Endothelial cell of umbilical vein (primary cell): ENCODE data around the gene GRB14. TPM values are rescaled to one million over a fixed set of nuclear protein-coding genes. Genes with fewer than 3 reads are reported as not detected.

ENCODE experiments used
- BruUV-seq: library from RNA; stranded (reverse); fragments of 400-500 nt; replicated peaks from 2 replicates; lab custom pipeline; 2021; lab: Mats Ljungman, UMichigan
- CTCF ChIA-PET: fragments of 300-600, 350-600 bp; sonication (Branson Sonifier 250); formaldehyde crosslinking; loops from one replicate; lab custom pipeline; 2021; ENCODE audit warnings: antibody characterized with exemption, inconsistent platforms; lab: Charles Lee
- POLR2A ChIA-PET: fragments of 300-600, 350-600 bp; sonication (Branson Sonifier 250); formaldehyde crosslinking; loops from one replicate; lab custom pipeline; 2021; ENCODE audit warnings: antibody characterized with exemption, inconsistent platforms; lab: Charles Lee
- DNase-seq: peaks from one replicate; pipeline ENCODE4 v3.0.0-alpha.2; 2011; ENCODE audit warnings: low read depth, low spot score
- FAIRE-seq: peaks from 2 replicates; lab custom pipeline; 2011; peaks lifted over from hg19 to GRCh38; lab: Jason Lieb, UNC
- H2AFZ ChIP-seq: 2 replicates; pipeline ENCODE4 v1.6.0; 2012; ENCODE audit warnings: low read depth, low read length, control low read depth, inconsistent platforms
- H3K27ac ChIP-seq: 2 replicates; pipeline ENCODE4 v1.5.1; 2011; ENCODE audit warnings: low read depth, mild to moderate bottlenecking, control low read depth, low read length, moderate library complexity; ENCODE audit not compliant: insufficient read depth
- H3K27me3 ChIP-seq, 2 experiments: 2 replicates each; pipeline versions ENCODE4 v1.6.0 to v1.6.1; 2011; ENCODE audit warnings: low read length in 2 of 2, mixed read lengths in 1 of 2; ENCODE audit not compliant: control insufficient read depth in 2 of 2, insufficient read depth in 2 of 2
- H3K36me3 ChIP-seq, 2 experiments: 2 replicates in 1 of 2; 3 replicates in 1 of 2; pipeline ENCODE4 v1.5.1; 2011; ENCODE audit warnings: low read length in 2 of 2, mild to moderate bottlenecking in 1 of 2, moderate library complexity in 1 of 2; ENCODE audit not compliant: control insufficient read depth in 2 of 2, insufficient read depth in 2 of 2; ENCODE audit errors: extremely low read depth in 1 of 2
- H3K4me1 ChIP-seq: 3 replicates; pipeline ENCODE4 v1.5.1; 2011; ENCODE audit warnings: mild to moderate bottlenecking, low read length; ENCODE audit not compliant: control insufficient read depth, insufficient read depth; ENCODE audit errors: extremely low read depth
- H3K4me2 ChIP-seq: 2 replicates; pipeline ENCODE4 v1.6.1; 2011; ENCODE audit warnings: low read length, control low read depth, mixed read lengths; ENCODE audit not compliant: insufficient read depth
- H3K4me3 ChIP-seq, 3 experiments: fragments of 200-600 bp in 1 of 3; sonication (generic), shearing (Covaris generic) in 1 of 3; replicated peaks in 1 of 3; 2 replicates each; pipeline ENCODE4 v1.5.1; 2011 to 2016; ENCODE audit warnings: control low read depth in 3 of 3, low read length in 3 of 3, mild to moderate bottlenecking in 2 of 3, inconsistent platforms in 1 of 3, low read depth in 1 of 3, moderate library complexity in 1 of 3; ENCODE audit not compliant: insufficient read depth in 1 of 3
- H3K79me2 ChIP-seq: 2 replicates; pipeline ENCODE4 v1.6.0; 2012; ENCODE audit warnings: low read length, inconsistent platforms; ENCODE audit not compliant: control insufficient read depth, insufficient read depth
- H3K9ac ChIP-seq: replicated peaks from 2 replicates; pipeline ENCODE3; 2011; ENCODE audit warnings: low read length, control low read depth; ENCODE audit not compliant: insufficient read depth; ENCODE audit errors: extremely low read depth
- H3K9me1 ChIP-seq: replicated peaks from 3 replicates; pipeline ENCODE4 v1.6.0; 2011; ENCODE audit warnings: mild to moderate bottlenecking, low read length; ENCODE audit not compliant: control insufficient read depth, insufficient read depth; ENCODE audit errors: extremely low read depth
- H3K9me3 ChIP-seq: replicated peaks from 2 replicates; pipeline ENCODE4 v1.5.1; 2012; ENCODE audit warnings: low read length, inconsistent platforms; ENCODE audit not compliant: control insufficient read depth, insufficient read depth
- H4K20me1 ChIP-seq: replicated peaks from 2 replicates; pipeline ENCODE3; 2011; ENCODE audit warnings: mild to moderate bottlenecking, low read length; ENCODE audit not compliant: control insufficient read depth, insufficient read depth; ENCODE audit errors: extremely low read depth
- CTCF ChIP-seq, 2 donors: IDR thresholded peaks; 1 replicate in 1 of 2; 2 replicates in 1 of 2; pipeline ENCODE4 v1.5.1; 2011; ENCODE audit warnings: low read length in 2 of 2, mild to moderate bottlenecking in 2 of 2, moderate library complexity in 2 of 2, control low read depth in 1 of 2, inconsistent platforms in 1 of 2, low read depth in 1 of 2; ENCODE audit not compliant: insufficient read depth in 1 of 2; ENCODE audit errors: extremely low read depth in 1 of 2
- EZH2 ChIP-seq: IDR thresholded peaks from 2 replicates; pipeline ENCODE4 v1.6.1; 2012; ENCODE audit warnings: borderline replicate concordance, low read depth, mild to moderate bottlenecking, moderate library complexity, low read length, inconsistent platforms; ENCODE audit not compliant: severe bottlenecking
- FOS ChIP-seq: IDR thresholded peaks from 2 replicates; pipeline ENCODE4 v1.6.1; 2011; ENCODE audit warnings: mild to moderate bottlenecking, low read length, moderate library complexity, borderline replicate concordance; ENCODE audit not compliant: insufficient read depth
- GATA2 ChIP-seq: IDR thresholded peaks from 2 replicates; pipeline ENCODE4 v1.7.0; 2011; ENCODE audit warnings: low read depth, mild to moderate bottlenecking, moderate library complexity, mixed read lengths, low read length; ENCODE audit not compliant: insufficient read length, insufficient read depth
- JUN ChIP-seq: IDR thresholded peaks from 2 replicates; pipeline ENCODE4 v1.6.1; 2011; ENCODE audit warnings: borderline replicate concordance, low read depth; ENCODE audit not compliant: insufficient read length, insufficient read depth
- MYC ChIP-seq: IDR thresholded peaks from one replicate; pipeline ENCODE4 v1.6.1; 2011; ENCODE audit warnings: mild to moderate bottlenecking, low read depth, low read length
- POLR2A ChIP-seq: IDR thresholded peaks from 2 replicates; pipeline ENCODE4 v1.6.1; 2012; ENCODE audit warnings: low read depth, mild to moderate bottlenecking, control low read depth, low read length
- POLR2AphosphoS5 ChIP-seq: IDR thresholded peaks from 2 replicates; pipeline ENCODE4 v1.6.1; 2012; ENCODE audit warnings: low read depth, mild to moderate bottlenecking, control low read depth, low read length, moderate library complexity; ENCODE audit not compliant: insufficient read depth
- dilution Hi-C: fragments of 300-500 bp; cut with MboI; formaldehyde crosslinking; loops from one replicate; pipeline ENCODE4 v1.15.0; 2019; ENCODE audit warnings: low sequenced_read_pairs; ENCODE audit not compliant: extremely low pct_ligation_motif_present
- intact Hi-C: fragments of 100-400 bp; cut with micrococcal nuclease; formaldehyde crosslinking; loops from one replicate; pipeline ENCODE4 v1.10.0; 2022
- polyA plus RNA-seq, 4 experiments: library from polyadenylated mRNA; depleted of rRNA in 3 of 4; stranded (reverse) in 3 of 4; unstranded in 1 of 4; fragments of >200 nt; gene quantifications; 2 replicates each; pipeline versions ENCODE4 v1.2.1 to v1.2.3, GENCODE V29; 2011 to 2012; ENCODE audit warnings: missing spikeins in 1 of 4
- total RNA-seq: library from RNA; stranded (reverse); gene quantifications from 2 replicates; pipeline ENCODE4 v1.2.3, GENCODE V29; 2021
- TF ChIP-seq, protein P1 (sequence below): IDR thresholded peaks from 2 replicates; pipeline ENCODE4 v1.6.1; 2011; ENCODE audit not compliant: insufficient read depth, insufficient read length

Gene GRB14
- total and polyA plus RNA-seq, 2 donors (not counting 3 experiments of a cell fraction or from before 2014, with no cell fraction given) = 3.0 to 10.3 TPM

DNA sequence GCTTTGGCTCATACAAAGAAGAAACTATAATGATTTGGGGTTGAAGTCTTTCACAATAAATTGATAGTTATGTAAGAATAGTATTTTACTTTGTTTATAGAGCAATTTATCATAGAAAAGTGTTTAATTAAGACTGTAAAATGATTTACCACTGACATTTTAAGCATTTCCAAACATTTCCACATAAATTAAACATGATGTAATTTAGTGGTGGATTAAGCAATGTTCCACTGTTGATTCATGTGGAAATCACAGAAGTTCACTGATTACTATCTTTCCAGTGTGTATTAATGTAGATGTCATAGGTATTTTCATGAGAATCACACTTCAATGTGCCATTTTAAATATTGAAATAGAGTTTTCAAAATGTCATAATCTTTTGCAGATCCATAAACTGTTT is 40.1 kb upstream of the GRB14 start:
- no peak for TF ChIP-seq CTCF (IDR thresholded peaks at IDR 0.05; ENCODE audit: extremely low read depth in 1 of 2, insufficient read depth in 1 of 2, low read depth in 1 of 2, low read length in 2 of 2)
- no peaks in the 10 kb centered on the region for H3K9me3 ChIP-seq
- H3K27ac ChIP-seq = no peak overlapping the region
- no peaks in the 10 kb centered on the region for H3K9me1 ChIP-seq
- no peaks in the 10 kb centered on the region for H3K36me3 ChIP-seq
- no peaks in the 10 kb centered on the region for H3K4me1 ChIP-seq
- dilution Hi-C loops (no loop called here), intact Hi-C loops (no loop called here)
- no peaks in the 10 kb centered on the region for H3K79me2 ChIP-seq
- no peak overlapping the region for H3K4me3 ChIP-seq
- BruUV-seq = no TSS peak
- no peak overlapping the region for H3K4me2 ChIP-seq
- FAIRE-seq (no peak), DNase-seq (no peak)
- H2AFZ ChIP-seq = no peak overlapping the region
- CTCF ChIA-PET = no interaction called here
- H3K9ac ChIP-seq = no peak overlapping the region
- H3K27me3 ChIP-seq = no peaks in the 10 kb centered on the region
- H4K20me1 ChIP-seq = no peaks in the 10 kb centered on the region
- POLR2A ChIA-PET = no interaction called here

- Histone ChIP-seq H4K20me1 (no peaks in the 10 kb centered on the region), H3K4me2 (no peak overlapping the region), H2AFZ (no peak overlapping the region), H3K79me2 (no peaks in the 10 kb centered on the region), H3K9me1 (no peaks in the 10 kb centered on the region), H3K4me1 (peaks cover 5% of the 10 kb centered on the region), H3K36me3 (no peaks in the 10 kb centered on the region), H3K27me3 (no peaks in the 10 kb centered on the region), H3K27ac (no peak overlapping the region), H3K9me3 (no peaks in the 10 kb centered on the region), H3K4me3 (no peak overlapping the region), H3K9ac (no peak overlapping the region)
- POLR2A ChIA-PET = no interaction called here
- TF ChIP-seq POLR2AphosphoS5 (no peak), POLR2A (no peak), MYC (no peak), EZH2 (no peak), JUN (no peak), FOS (no peak), CTCF (IDR thresholded peaks at IDR 0.05; ENCODE audit: extremely low read depth in 1 of 2, insufficient read depth in 1 of 2, low read depth in 1 of 2, low read length in 2 of 2) (no peak), GATA2 (no peak)
- TF ChIP-seq, protein P1, sequence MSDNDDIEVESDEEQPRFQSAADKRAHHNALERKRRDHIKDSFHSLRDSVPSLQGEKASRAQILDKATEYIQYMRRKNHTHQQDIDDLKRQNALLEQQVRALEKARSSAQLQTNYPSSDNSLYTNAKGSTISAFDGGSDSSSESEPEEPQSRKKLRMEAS = no peak
- dilution Hi-C loops (no loop called here), intact Hi-C loops (no loop called here)
- FAIRE-seq (no peak), DNase-seq (no peak)
- no TSS peak for BruUV-seq
- CTCF ChIA-PET = interaction anchor here (1.2 kb wide), 1 partner anchor 114 kb away, joined by 3 read pairs; no protein-coding TSS in a partner anchor
Observed at GRCh38 chr2:164657129-164657528, 35.8 kb upstream of the GRB14 start.
